ENCODE results near the gene PLD1.

- TF ChIP-seq, protein P1, sequence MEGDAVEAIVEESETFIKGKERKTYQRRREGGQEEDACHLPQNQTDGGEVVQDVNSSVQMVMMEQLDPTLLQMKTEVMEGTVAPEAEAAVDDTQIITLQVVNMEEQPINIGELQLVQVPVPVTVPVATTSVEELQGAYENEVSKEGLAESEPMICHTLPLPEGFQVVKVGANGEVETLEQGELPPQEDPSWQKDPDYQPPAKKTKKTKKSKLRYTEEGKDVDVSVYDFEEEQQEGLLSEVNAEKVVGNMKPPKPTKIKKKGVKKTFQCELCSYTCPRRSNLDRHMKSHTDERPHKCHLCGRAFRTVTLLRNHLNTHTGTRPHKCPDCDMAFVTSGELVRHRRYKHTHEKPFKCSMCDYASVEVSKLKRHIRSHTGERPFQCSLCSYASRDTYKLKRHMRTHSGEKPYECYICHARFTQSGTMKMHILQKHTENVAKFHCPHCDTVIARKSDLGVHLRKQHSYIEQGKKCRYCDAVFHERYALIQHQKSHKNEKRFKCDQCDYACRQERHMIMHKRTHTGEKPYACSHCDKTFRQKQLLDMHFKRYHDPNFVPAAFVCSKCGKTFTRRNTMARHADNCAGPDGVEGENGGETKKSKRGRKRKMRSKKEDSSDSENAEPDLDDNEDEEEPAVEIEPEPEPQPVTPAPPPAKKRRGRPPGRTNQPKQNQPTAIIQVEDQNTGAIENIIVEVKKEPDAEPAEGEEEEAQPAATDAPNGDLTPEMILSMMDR (IDR thresholded peaks at IDR 0.05): no peak
- no peak for TF ChIP-seq POLR2A (IDR thresholded peaks at IDR 0.05)
These were observed 61.2 kb downstream of the PLD1 start for GRCh38 chr3:171749124-171749523.

Measured in gastroesophageal sphincter (tissue), 3 donors.